H1 (cell line): ENCODE data around the gene PKP3. TPM values are rescaled to one million over a fixed set of nuclear protein-coding genes. Genes with fewer than 3 reads are reported as not detected.

ENCODE experiments used
- CTCF ChIP-seq, 3 experiments: IDR thresholded peaks; 1 replicate in 2 of 3; 2 replicates in 1 of 3; pipeline versions ENCODE4 v1.5.1 to v1.6.1; 2011; ENCODE audit warnings: low read length in 3 of 3, mild to moderate bottlenecking in 3 of 3, inconsistent platforms in 2 of 3, low read depth in 1 of 3, moderate library complexity in 1 of 3; ENCODE audit not compliant: insufficient read depth in 1 of 3; ENCODE audit errors: control extremely low read depth in 1 of 3
- KDM5A ChIP-seq: fragments of 200-600 bp; IDR thresholded peaks from 2 replicates; pipeline ENCODE4 v1.7.1; 2012; ENCODE audit warnings: mild to moderate bottlenecking, low read length, inconsistent platforms, mixed read lengths
- POLR2A ChIP-seq, 2 experiments: IDR thresholded peaks; 1 replicate in 1 of 2; 2 replicates in 1 of 2; pipeline ENCODE4 v1.6.1; 2011; ENCODE audit warnings: low read depth in 2 of 2, low read length in 2 of 2, mild to moderate bottlenecking in 2 of 2; ENCODE audit errors: control extremely low read depth in 1 of 2
- POU5F1 ChIP-seq: IDR thresholded peaks from 2 replicates; pipeline ENCODE4 v1.6.1; 2011; ENCODE audit warnings: low read depth, mild to moderate bottlenecking, low read length, moderate library complexity
- polyA plus RNA-seq, 7 experiments: library from polyadenylated mRNA; depleted of rRNA in 3 of 7; stranded (reverse) in 5 of 7; unstranded in 2 of 7; fragments of >200 nt in 5 of 7; fragments of 200-250 nt in 2 of 7; gene quantifications; 1 replicate in 5 of 7; 2 replicates in 1 of 7; 4 replicates in 1 of 7; pipeline versions ENCODE4 v1.2.1 to v1.2.3, GENCODE V29; 2011 to 2013; ENCODE audit warnings: missing spikeins in 2 of 7, mixed read lengths in 2 of 7
- total RNA-seq: library from RNA; stranded (reverse); fragmentation: NEBNext Ultra II Directional; extraction: Animal tissue kit (Norgen Biotek cat#: 25700); gene quantifications from 2 replicates; pipeline ENCODE4 v1.2.1, GENCODE V29; 2021

The PKP3 gene
- total and polyA plus RNA-seq, 2 of the 8 experiments (the other 6 are each of a cell fraction or from before 2014, with no cell fraction given): 16.7 to 28.7 TPM

GRCh38 chr11:394034-394857 is at the start of gene PKP3 (continued):
- TF ChIP-seq CTCF (IDR thresholded peaks at IDR 0.05; ENCODE audit: control extremely low read depth in 1 of 3, insufficient read depth in 1 of 3, low read depth in 1 of 3, low read length in 3 of 3): no peak
- TF ChIP-seq POLR2A (IDR thresholded peaks at IDR 0.05; ENCODE audit: control extremely low read depth in 1 of 2, low read depth in 2 of 2, low read length in 2 of 2): no peak
- no peak for TF ChIP-seq POU5F1
- TF ChIP-seq KDM5A: no peak
